GM18861 (cell line): ENCODE measurements around the gene INKA2.

ENCODE experiments used
- ATAC-seq: cut with Tn5 transposase; IDR thresholded peaks from one replicate; pipeline ENCODE4 v1.9.1; 2021; ENCODE audit not compliant: unreplicated experiment

The INKA2 gene

GRCh38 chr1:111734426-111734825, 4.8 kb downstream of the INKA2 start:
- ATAC-seq = no peak

- no peak for ATAC-seq
Measured at GRCh38 chr1:111733992-111734341, 5.2 kb downstream of the INKA2 start.

GRCh38 chr1:111733183-111733991, 5.8 kb downstream of the INKA2 start:
- no peak for ATAC-seq

GRCh38 chr1:111732718-111733117, 6.5 kb downstream of the INKA2 start:
- ATAC-seq = no peak

- no peak for ATAC-seq
Measured at GRCh38 chr1:111731956-111732355, 7.2 kb downstream of the INKA2 start.

- no peak for ATAC-seq
Measured at GRCh38 chr1:111730706-111731105, 8.5 kb downstream of the INKA2 start.

- no peak for ATAC-seq
Measured at GRCh38 chr1:111729946-111730681, 9.1 kb downstream of the INKA2 start.

- no peak for ATAC-seq
Measured at GRCh38 chr1:111729271-111729921, 9.8 kb downstream of the INKA2 start.

GRCh38 chr1:111727056-111727455, 12.1 kb downstream of the INKA2 start:
- no peak for ATAC-seq

GRCh38 chr1:111725192-111725591, 14.0 kb downstream of the INKA2 start:
- no peak for ATAC-seq

- no peak for ATAC-seq
Measured at GRCh38 chr1:111723871-111724270, 15.3 kb downstream of the INKA2 start.

- no peak for ATAC-seq
Measured at GRCh38 chr1:111723091-111723806, 15.9 kb downstream of the INKA2 start.

- no peak for ATAC-seq
Measured at GRCh38 chr1:111720977-111721786, 18.0 kb downstream of the INKA2 start.

- no peak for ATAC-seq
Measured at GRCh38 chr1:111720274-111720976, 18.8 kb downstream of the INKA2 start.

GRCh38 chr1:111719674-111720132, 19.5 kb downstream of the INKA2 start:
- no peak for ATAC-seq

GRCh38 chr1:111719135-111719534, 20.1 kb downstream of the INKA2 start:
- ATAC-seq = no peak

- no peak for ATAC-seq
Measured at GRCh38 chr1:111717450-111717849, 21.7 kb downstream of the INKA2 start.

GRCh38 chr1:111716333-111716732, 22.9 kb downstream of the INKA2 start:
- ATAC-seq = no peak

- ATAC-seq = no peak
Measured at GRCh38 chr1:111709986-111710385, 29.2 kb downstream of the INKA2 start.

GRCh38 chr1:111707906-111708305, 31.3 kb downstream of the INKA2 start:
- no peak for ATAC-seq
